ENCODE results near the gene DNMT3A. TPM values are rescaled to one million over a fixed set of nuclear protein-coding genes. Genes with fewer than 3 reads are reported as not detected.
A peak's percentile ranks its signal among the peaks of the same experiment; 100 is the strongest.

Gene DNMT3A
- total RNA-seq, 3 donors from 2014 or later (not counting 1 experiment from before 2014, with no cell fraction given) = 36.3 to 60.7 (median 45.2) TPM

DNA sequence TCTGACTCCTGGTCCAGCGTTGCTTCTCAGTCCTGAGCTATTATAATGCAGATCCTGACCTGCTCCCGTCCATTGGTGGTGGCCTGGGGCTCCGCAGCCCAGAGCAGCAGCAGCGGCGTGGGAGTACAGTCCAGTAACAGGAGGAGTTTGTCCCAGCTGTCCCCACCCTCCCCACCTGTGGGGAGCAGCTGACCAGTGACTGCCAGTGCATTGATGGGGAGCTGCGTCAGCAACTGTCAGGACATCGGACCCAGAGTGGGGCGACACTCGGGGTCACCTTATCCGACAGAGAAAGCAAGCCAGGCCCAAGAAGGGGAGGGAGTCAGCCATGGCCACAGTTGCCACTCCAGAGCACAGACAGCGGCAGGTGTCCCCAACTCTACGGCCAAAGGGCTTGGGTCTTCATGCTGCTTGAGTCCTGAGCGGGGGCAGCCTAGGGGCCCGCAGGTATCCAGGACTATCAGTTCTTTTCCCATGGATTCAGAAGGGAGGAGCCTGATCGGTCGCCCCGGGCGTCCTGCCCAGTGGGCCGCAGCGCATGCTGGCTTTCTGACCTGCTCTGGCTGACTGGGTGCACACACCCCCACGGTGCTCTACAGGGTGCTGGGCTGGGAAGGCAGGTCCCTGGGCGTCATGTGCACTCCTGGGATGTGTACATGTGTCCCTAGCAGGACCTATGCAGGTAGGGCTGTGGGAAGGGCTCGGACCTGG is 29.7 kb downstream of the DNMT3A start:
- Histone ChIP-seq H3K27me3 (ENCODE audit: control insufficient read depth, insufficient read depth, low read length) (no peaks in the 10 kb centered on the region), H3K9me3 (ENCODE audit: control insufficient read depth, insufficient read depth, low read length) (no peaks in the 10 kb centered on the region), H3K27ac (ENCODE audit: low read length) (no peak overlapping the region), H3K4me1 (ENCODE audit: control insufficient read depth, insufficient read depth, low read length) (peaks cover 64% of the 10 kb centered on the region), H3K4me3 (ENCODE audit: low read length) (no peak overlapping the region), H3K36me3 (ENCODE audit: control insufficient read depth, insufficient read depth, low read length) (peaks cover 17% of the 10 kb centered on the region)
- Mint-ChIP-seq H3K27ac (no peak overlapping the region), H3K36me3 (no peaks in the 10 kb centered on the region), H3K9me3 (no peaks in the 10 kb centered on the region), H3K27me3 (ENCODE audit: low read depth in 2 of 2) (no peaks in the 10 kb centered on the region), H3K4me1 (peaks cover 13 to 35% of the 10 kb centered on the region in 2 donors), H3K4me3 (no peak overlapping the region)
- ATAC-seq = no peak
- TF ChIP-seq, protein P1, sequence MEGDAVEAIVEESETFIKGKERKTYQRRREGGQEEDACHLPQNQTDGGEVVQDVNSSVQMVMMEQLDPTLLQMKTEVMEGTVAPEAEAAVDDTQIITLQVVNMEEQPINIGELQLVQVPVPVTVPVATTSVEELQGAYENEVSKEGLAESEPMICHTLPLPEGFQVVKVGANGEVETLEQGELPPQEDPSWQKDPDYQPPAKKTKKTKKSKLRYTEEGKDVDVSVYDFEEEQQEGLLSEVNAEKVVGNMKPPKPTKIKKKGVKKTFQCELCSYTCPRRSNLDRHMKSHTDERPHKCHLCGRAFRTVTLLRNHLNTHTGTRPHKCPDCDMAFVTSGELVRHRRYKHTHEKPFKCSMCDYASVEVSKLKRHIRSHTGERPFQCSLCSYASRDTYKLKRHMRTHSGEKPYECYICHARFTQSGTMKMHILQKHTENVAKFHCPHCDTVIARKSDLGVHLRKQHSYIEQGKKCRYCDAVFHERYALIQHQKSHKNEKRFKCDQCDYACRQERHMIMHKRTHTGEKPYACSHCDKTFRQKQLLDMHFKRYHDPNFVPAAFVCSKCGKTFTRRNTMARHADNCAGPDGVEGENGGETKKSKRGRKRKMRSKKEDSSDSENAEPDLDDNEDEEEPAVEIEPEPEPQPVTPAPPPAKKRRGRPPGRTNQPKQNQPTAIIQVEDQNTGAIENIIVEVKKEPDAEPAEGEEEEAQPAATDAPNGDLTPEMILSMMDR (IDR thresholded peaks at IDR 0.05) = no peak
- DNase-seq = no peak
- 93% methylated on average over 23 of the region's 23 CpGs for WGBS (ENCODE audit: insufficient coverage)
- intact Hi-C loops (cut with micrococcal nuclease) = no loop called here

DNA sequence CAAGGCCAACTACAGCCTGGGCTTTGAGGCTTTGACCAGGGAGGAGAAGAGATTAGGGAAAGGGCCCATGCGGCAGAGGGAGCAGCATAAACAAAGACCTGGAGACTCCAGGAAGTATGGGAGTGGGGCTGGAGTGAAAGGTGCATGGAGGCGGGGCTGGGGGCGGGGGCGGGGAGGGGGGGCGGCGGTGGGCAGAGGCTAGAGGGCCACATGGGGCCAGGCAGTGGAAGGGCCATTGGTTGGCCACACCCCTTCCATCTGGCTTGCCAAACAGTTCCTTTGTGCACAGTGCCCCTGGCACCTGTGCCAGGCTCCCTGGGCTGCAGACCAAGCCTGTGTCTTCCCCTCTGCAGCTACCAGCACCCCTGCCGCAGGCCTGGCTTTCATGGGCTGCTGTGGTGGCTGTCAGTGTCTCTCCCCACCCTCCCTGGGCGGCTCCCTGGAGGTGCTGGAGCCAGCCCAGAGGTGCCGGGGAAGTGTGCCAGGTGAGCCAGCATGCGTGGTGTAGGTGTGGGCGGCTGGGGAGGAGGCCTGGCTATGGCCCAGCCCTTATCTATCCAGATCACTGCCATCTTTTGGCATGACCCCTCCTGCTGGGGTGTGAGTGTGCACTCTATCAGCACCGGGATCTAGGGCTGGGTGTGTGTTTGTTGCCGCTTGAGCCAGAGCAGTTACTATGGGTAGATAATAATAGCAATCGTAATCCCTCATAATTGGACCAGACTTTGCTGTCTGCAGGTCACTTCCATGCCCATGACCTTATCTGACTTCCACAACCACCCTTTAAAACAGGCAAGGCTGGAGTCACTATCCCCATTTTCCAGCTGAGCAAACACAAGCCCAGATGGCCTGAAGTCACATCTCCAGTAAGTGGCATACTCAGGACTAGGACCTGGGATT is 30.5 kb downstream of the DNMT3A start:
- Histone ChIP-seq H3K27me3 (ENCODE audit: control insufficient read depth, insufficient read depth, low read length) (no peaks in the 10 kb centered on the region), H3K4me3 (ENCODE audit: low read length) (no peak overlapping the region), H3K27ac (ENCODE audit: low read length) (no peak overlapping the region), H3K4me1 (ENCODE audit: control insufficient read depth, insufficient read depth, low read length) (peaks cover 67% of the 10 kb centered on the region), H3K9me3 (ENCODE audit: control insufficient read depth, insufficient read depth, low read length) (no peaks in the 10 kb centered on the region), H3K36me3 (ENCODE audit: control insufficient read depth, insufficient read depth, low read length) (peaks cover 17% of the 10 kb centered on the region)
- no peaks in the 10 kb centered on the region for H3K27me3 Mint-ChIP-seq (ENCODE audit: low read depth in 2 of 2)
- H3K4me1 Mint-ChIP-seq = peaks cover 13 to 37% of the 10 kb centered on the region in 2 donors
- H3K9me3 Mint-ChIP-seq = no peaks in the 10 kb centered on the region
- TF ChIP-seq, protein P1 (IDR thresholded peaks at IDR 0.05) = no peak
- intact Hi-C loops (cut with micrococcal nuclease) = no loop called here
- no peaks in the 10 kb centered on the region for H3K36me3 Mint-ChIP-seq
- H3K4me3 Mint-ChIP-seq = no peak overlapping the region
- 89% methylated on average over 12 of the region's 14 CpGs for WGBS (ENCODE audit: insufficient coverage)
- H3K27ac Mint-ChIP-seq = peak overlapping the region in 1 of 2 donors; percentile 65
- ATAC-seq (no peak), DNase-seq (no peak)

DNA sequence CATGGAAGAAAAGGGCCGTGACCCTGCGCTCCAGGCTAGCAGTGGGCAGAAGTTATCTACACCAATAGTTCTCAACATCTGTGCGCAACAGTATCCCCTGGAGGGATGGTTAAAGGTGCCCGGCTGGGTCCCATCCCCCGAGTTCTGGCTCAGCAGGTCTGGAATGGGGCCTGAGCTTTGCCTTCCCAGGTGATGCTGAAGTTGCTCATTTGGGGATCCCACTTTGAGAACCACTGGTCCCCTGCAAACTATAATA is 31.1 kb downstream of the DNMT3A start:
- no peak for ATAC-seq
- Mint-ChIP-seq H3K4me3 (no peak overlapping the region), H3K36me3 (no peaks in the 10 kb centered on the region), H3K4me1 (peaks cover 19 to 43% of the 10 kb centered on the region in 2 donors), H3K9me3 (no peaks in the 10 kb centered on the region), H3K27me3 (ENCODE audit: low read depth in 2 of 2) (no peaks in the 10 kb centered on the region), H3K27ac (peak overlapping the region in 1 of 2 donors; percentile 65)
- no peak overlapping the region for H3K4me3 ChIP-seq (ENCODE audit: low read length)
- TF ChIP-seq, protein P1 (IDR thresholded peaks at IDR 0.05) = no peak
- peaks cover 67% of the 10 kb centered on the region for H3K4me1 ChIP-seq (ENCODE audit: control insufficient read depth, insufficient read depth, low read length)
- H3K36me3 ChIP-seq (ENCODE audit: control insufficient read depth, insufficient read depth, low read length) = peaks cover 17% of the 10 kb centered on the region
- intact Hi-C loops (cut with micrococcal nuclease) = no loop called here
- DNase-seq = no peak
- H3K27me3 ChIP-seq (ENCODE audit: control insufficient read depth, insufficient read depth, low read length) = no peaks in the 10 kb centered on the region
- 86% methylated on average over 5 of the region's 5 CpGs for WGBS (ENCODE audit: insufficient coverage)
- H3K9me3 ChIP-seq (ENCODE audit: control insufficient read depth, insufficient read depth, low read length) = no peaks in the 10 kb centered on the region
- no peak overlapping the region for H3K27ac ChIP-seq (ENCODE audit: low read length)

Data from natural killer cell (primary cell).